GM19239 (cell line): ENCODE data around the gene RAB38.
A peak's percentile ranks its signal among the peaks of the same experiment; 100 is the strongest.

Experiments used
- DNase-seq: peaks from one replicate; pipeline ENCODE4 v3.0.0; 2011; ENCODE audit warnings: low spot score; ENCODE audit not compliant: insufficient read length
- FAIRE-seq: peaks from 2 replicates; lab custom pipeline; 2011; peaks lifted over from hg19 to GRCh38; lab: Jason Lieb, UNC

RAB38 gene

DNA sequence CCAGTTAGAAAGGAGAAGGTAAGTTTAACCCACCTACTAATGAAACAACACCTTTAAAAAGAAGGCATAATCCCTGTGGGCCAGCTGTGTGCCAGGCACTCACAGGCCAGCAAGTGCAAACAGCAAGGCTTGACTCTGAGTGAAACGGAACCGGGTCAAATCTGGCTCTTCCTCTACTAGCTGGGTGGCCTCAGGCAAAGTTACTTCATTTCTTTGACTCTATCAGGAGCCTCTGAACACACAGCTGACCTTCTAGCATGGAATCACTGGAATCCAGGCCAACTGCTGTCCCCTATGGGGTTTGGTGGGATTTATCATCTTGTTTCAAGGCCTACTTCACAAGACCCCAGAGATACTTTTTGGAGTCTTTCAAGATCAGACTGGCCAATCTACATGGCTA is 3.3 kb downstream of the RAB38 start:
- FAIRE-seq (no peak), DNase-seq (no peak)

DNA sequence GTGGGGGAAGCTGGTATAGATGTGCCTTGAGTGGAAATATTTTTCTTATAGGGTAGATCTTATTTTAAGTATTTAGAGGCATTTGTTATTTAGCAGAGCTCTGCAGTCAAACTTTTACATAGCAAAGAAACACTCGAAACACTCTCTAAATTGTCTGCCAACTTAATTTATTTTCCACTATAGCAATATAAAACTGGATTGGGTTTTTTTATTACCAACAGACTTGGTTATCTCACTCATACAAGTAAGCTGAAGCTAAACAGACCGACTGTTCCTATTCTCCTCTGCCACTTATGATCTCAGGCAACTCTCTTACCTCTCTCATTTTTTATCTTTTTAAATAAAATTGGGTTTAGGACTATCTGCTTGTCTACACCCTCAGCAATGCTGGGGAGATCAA is 4.6 kb downstream of the RAB38 start:
- FAIRE-seq (no peak), DNase-seq (no peak)

- DNase-seq = no peak
- no peak for FAIRE-seq
Observed at GRCh38 chr11:88169881-88170280, 5.4 kb downstream of the RAB38 start.

GRCh38 chr11:88169471-88169870 is 5.8 kb downstream of the RAB38 start:
- no peak for FAIRE-seq

GRCh38 chr11:88167853-88168252 is 7.4 kb downstream of the RAB38 start:
- FAIRE-seq (no peak), DNase-seq (no peak)

More at GRCh38 chr11:88169471-88169870, 5.8 kb downstream of the RAB38 start:
- no peak for DNase-seq

DNA sequence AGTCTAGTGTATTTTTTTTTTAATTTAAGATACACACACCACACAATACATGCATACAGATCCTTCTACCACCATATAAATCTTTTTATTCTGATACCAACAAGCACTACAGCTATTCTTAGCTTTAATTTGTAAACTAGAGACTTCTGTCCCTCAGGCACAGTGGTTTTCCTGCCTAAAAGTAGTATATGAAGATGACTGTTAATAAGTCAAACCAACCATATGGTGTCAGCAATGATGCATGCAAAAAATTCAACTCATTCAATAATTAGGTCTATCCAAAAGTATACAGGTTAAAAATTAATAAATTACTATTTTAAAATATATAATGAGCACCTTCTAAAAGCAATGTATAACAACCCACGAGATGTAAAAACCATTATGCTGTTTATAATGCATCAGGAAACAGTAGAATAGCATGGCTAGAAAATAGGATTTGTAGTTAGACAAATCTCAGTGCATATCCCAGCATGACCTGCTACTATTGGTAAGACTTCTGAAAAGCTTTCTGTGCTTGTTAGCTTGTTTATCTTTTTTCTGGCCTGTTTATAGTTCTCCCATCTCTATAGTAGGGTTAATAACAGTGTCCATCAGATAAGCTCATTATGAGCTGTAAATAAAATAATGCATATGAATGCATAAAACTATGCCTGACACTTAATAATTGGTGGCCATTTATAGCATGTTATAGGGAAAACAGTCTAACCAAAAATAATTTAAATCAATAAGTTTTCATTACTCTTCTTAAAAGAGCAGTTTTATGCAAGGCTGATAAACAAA is 10.2 kb downstream of the RAB38 start:
- DNase-seq = no peak
- peak; percentile 28 for FAIRE-seq

DNA sequence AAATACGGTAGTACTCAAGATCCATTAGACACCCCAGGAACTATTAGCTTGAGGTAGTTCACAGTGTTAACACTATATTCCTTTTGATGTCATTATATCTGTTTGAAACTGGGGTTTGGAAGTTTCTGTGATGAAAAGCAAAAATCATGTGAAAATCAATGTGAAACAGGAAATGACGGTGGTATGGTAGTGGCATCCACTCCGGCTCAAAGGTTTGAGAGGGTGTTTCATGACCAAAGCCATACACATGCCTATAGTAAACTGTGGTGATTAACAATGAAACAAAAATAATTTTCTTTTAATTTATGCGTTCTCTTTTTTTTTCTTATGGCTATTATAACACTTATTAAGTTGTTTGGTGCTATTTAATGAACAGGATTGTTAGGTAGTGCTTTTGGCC is 10.9 kb downstream of the RAB38 start:
- DNase-seq = no peak

GRCh38 chr11:88158081-88158480 is 17.2 kb downstream of the RAB38 start:
- DNase-seq (no peak), FAIRE-seq (no peak)

More for the DNA sequence above, 10.9 kb downstream of the RAB38 start:
- no peak for FAIRE-seq

DNA sequence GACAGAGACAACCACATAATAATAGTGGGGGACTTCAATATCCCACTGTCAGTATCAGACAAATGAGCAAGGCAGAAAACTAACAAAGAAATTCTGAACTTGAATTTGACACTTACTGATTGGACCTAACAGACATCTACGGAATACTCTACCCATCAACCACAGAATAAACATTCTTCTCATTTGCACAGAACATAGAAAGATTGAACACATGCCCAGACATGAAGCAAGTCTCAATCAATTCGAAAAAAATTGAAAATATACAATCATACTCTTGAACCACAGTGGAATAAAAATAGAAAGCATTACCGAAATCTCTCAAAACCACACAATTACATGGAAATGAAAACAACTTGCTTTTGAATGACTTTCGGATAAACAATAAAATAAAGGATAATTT is 17.9 kb downstream of the RAB38 start:
- FAIRE-seq = no peak
- no peak for DNase-seq

DNA sequence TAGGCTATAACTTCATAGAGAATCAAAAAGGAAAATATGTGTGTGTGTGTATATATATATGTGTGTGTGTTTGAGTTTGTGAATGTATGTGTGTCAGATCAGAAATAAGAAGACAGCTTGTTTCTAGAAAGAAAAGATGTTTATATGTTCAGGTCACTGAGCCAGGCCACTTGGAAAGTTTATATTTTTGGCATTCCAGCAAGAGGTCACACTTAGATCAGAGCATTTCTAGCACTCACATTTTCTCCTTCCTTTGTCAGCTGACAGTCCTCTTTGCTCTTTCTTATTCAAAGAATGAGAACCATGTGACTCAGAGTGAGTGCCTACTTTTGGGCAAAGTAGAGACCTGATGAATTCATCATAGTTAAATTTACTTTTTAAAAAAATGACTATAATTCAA is 22.9 kb downstream of the RAB38 start:
- FAIRE-seq = no peak
- DNase-seq = no peak

GRCh38 chr11:88151709-88152265 is 23.5 kb downstream of the RAB38 start:
- DNase-seq (no peak), FAIRE-seq (no peak)

DNA sequence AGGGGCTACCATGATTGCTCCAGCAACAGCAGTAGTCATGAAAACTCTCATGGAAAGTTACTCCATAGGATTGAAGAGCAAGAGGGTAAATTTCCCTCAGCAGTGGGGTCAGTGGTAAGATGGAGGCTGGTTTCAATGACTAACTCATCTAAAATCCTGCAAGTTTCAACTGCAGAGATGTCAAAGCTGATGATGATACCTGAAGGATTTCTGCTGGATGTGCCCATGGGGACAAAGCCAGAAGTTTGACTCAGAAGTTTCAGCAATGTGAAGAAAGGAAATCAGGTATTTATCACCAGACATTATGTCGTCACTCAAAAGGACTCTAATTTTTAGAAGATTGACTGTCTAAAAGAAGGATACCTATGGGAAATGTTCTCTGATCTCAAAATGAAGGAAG is 29.1 kb downstream of the RAB38 start:
- FAIRE-seq = no peak

GRCh38 chr11:88139865-88140264 is 35.4 kb downstream of the RAB38 start:
- FAIRE-seq = no peak

More for the DNA sequence above, 29.1 kb downstream of the RAB38 start:
- no peak for DNase-seq

DNA sequence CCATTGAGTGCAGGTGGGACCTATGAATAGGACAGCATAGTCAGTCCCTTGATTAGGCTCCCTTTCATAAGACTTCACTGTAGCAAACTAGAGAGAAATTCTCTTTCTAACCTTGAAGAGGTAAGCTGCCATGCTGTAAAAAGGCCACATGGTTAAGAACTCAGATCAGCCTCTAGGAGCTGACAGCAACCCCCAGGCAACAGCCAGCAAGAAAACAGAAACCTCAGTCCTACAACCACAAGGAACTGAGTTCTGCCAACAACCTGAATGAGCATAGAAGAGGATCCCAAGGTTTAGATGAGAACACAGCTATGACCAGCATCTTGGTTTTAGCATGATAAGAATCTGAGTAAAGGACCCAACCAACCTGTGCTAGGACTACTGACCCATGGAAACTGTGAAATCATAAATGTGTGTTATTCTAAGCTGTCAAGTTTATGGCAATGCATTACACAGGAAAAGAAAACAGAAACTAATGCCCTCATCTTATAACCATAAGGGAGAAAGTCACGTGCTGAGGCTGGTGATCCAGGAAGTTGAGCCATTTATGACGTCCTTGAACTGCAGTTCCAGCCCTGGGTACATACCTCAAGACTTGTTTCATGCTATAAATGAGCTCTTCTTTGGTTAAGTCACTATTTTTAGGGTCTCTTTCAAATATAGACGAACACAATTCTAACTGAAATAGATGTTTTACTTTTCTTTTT is 43.3 kb downstream of the RAB38 start:
- peak; percentile 81 for FAIRE-seq

More at GRCh38 chr11:88139865-88140264, 35.4 kb downstream of the RAB38 start:
- no peak for DNase-seq

GRCh38 chr11:88122956-88123355 is 52.3 kb downstream of the RAB38 start:
- FAIRE-seq = no peak
- DNase-seq = no peak

More for the DNA sequence above, 43.3 kb downstream of the RAB38 start:
- no peak for DNase-seq

- FAIRE-seq (no peak), DNase-seq (no peak)
Observed at GRCh38 chr11:88119561-88119960, 55.7 kb downstream of the RAB38 start.

GRCh38 chr11:88117281-88117858 is 57.9 kb downstream of the RAB38 start:
- DNase-seq = no peak
- no peak for FAIRE-seq

GRCh38 chr11:88115828-88116755 is 59.2 kb downstream of the RAB38 start:
- FAIRE-seq (no peak), DNase-seq (no peak)

DNA sequence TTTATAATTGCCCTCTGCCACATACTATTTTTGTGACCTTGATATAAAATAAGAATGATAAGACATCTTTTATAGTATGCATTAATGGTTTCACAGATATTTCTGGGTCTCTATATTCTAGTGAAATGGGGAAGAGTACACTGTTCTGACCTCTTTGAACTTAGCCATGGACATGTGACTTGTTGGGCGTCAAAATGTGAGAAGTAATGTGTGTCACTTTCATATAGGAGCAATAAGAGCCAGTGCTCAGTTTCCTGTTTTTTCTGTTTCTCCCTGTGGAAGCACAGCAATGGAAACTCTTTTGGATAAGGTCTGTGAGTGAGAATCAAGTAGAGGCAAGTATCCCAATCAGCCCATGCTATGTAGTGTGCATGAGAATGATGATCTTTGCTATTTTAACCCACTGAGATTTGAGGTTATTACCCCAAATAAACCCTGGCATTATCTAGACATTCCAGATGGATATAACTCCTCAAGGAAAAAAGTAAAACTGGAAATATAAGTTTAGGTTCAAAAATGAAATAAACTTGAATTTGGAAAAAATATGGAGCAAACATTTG is 60.7 kb downstream of the RAB38 start:
- FAIRE-seq (no peak), DNase-seq (no peak)

DNA sequence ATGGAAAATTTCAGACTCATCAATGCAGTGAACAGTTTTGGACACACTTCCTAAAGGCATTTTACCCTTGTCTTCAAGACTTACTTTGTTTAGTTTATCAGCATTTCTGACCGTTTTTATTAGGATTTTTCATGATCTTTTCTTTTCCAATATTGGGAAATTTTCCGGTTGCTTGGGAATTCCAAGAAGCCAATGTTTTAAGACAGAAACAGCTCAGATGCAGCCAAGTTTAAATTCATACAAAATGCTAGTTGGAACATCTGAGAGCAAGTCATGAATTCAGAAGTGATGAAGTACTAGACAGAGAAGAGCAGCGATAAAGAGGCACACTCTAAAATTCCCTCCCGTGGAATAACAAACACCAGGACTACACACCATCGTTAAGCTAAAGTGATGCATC is 68.6 kb downstream of the RAB38 start:
- DNase-seq (no peak), FAIRE-seq (no peak)
